HEK293 (cell line): ENCODE results near the gene LGALS8.
A peak's percentile ranks its signal among the peaks of the same experiment; 100 is the strongest.

Experiments used
- RBAK ChIP-seq: fragments of 450-650 bp; formaldehyde crosslinking; IDR thresholded peaks from 2 replicates; pipeline ENCODE4 v1.5.1; 2016; ENCODE audit warnings: missing biosample characterization, missing genetic modification characterization
- ZNF114 ChIP-seq: fragments of 450-650 bp; formaldehyde crosslinking; IDR thresholded peaks from 2 replicates; pipeline ENCODE4 v1.5.0; 2017; ENCODE audit warnings: missing biosample characterization, missing genetic modification characterization
- ZNF274 ChIP-seq, 2 experiments: fragments of 200-500 bp in 1 of 2; fragments of 450-650 bp in 1 of 2; sonication (Bioruptor generic) in 1 of 2; formaldehyde crosslinking in 1 of 2; IDR thresholded peaks; 2 replicates each; pipeline versions ENCODE4 v1.5.1 to v1.6.1; 2014 to 2016; ENCODE audit warnings: borderline replicate concordance in 1 of 2, inconsistent platforms in 1 of 2, low read length in 1 of 2, missing biosample characterization in 1 of 2, missing genetic modification characterization in 1 of 2
- ZNF555 ChIP-seq: fragments of 450-650 bp; formaldehyde crosslinking; conservative IDR thresholded peaks from 2 replicates; pipeline ENCODE4 v1.5.1; 2017; ENCODE audit warnings: missing biosample characterization, mild to moderate bottlenecking, missing genetic modification characterization, inconsistent platforms

DNA sequence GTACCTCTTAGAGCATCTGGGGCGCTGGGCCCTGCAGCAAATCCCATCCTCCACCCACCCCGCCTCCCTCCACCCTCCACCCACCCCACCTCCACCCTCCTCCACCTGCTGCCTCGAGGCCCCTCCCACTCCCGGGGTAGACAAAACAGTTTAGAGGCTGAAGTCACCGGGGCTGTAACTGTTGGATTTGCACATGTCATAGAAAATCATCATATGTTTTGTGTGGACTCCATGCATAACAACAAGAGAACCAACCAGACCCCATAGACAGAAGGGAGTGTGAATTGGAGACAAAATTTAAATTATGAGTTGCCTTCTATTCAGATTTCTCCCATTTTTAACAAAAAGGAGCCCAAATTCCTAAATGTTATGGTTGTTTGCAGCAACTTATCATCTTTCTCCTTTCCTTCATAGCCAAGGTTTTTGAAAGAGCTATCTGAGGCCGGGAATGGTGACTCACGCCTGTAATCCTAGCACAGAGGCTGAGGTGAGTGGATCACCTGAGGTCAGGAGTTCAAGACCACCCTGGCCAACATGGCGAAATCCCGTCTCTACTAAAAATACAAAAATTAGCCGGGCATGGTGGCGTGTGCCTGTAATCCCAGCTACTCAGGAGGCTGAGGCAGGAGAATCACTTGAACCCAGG lies 28.2 kb upstream of the LGALS8 start:
- TF ChIP-seq ZNF274 (IDR thresholded peaks at IDR 0.05; ENCODE audit: low read length) (no peak), ZNF274 (tag by site-specific recombination; IDR thresholded peaks at IDR 0.05; ENCODE audit: borderline replicate concordance) (no peak), ZNF114 (tag by site-specific recombination) (no peak), ZNF555 (no peak), RBAK (tag by site-specific recombination) (peak; percentile 24; the same call in 1 of the 2 replicates)
